Activated CD4-positive, CD25-positive, alpha-beta regulatory T cell treated with anti-CD3 and anti-CD28 coated beads, Interleukin-2, amount 50 U/mL, for 72 hours (primary cell): ENCODE results near the gene BBX.
"Not testable (repeated sequence)": the region's sequence is repeated elsewhere in the genome, so short reads cannot be mapped to it uniquely, and the experiment has no call there.

Source experiments
- DNase-seq: peaks from one replicate; pipeline ENCODE4 v3.0.0; 2021

Gene BBX

GRCh38 chr3:107810171-107811071 lies 287.7 kb downstream of the BBX start:
- no peak for DNase-seq

GRCh38 chr3:107813026-107813425 lies 290.3 kb downstream of the BBX start:
- no peak for DNase-seq

GRCh38 chr3:107816107-107816506 lies 293.3 kb downstream of the BBX start:
- DNase-seq: no peak

GRCh38 chr3:107817076-107817475 lies 294.3 kb downstream of the BBX start:
- no peak for DNase-seq

- no peak for DNase-seq
These were observed 295.3 kb downstream of the BBX start for GRCh38 chr3:107818025-107818424.

- DNase-seq: no peak
These were observed 296.9 kb downstream of the BBX start for GRCh38 chr3:107819656-107820055.

- no peak for DNase-seq
These were observed 299.5 kb downstream of the BBX start for GRCh38 chr3:107822308-107822707.

DNA sequence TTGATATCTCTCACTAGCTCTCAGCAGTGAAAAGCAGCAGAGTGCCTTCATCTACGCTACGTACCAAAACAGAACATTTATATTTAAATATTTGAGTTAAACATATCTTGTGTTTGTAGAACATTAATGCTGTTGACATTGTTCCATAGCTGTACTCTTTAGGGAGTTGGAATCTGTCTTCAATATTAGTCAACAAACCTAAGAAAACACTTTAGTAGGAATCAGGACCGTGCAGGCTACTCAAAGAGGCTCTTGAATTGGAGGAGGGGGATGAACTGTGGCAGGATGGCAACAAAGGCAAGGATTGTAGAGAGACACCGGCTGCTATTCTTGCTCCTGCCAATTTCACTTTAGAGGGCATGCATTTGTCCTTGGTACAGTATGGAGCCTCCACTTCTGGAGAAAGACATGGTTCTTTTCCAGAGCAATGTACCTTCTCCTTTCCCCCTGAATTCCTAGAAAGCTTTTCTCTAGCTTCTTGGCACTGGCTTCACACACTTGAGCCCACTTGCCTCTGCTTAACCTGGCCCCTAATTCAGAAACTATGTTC lies 302.1 kb downstream of the BBX start:
- no peak for DNase-seq

- DNase-seq: no peak
These were observed 302.8 kb downstream of the BBX start for GRCh38 chr3:107825556-107825955.

DNA sequence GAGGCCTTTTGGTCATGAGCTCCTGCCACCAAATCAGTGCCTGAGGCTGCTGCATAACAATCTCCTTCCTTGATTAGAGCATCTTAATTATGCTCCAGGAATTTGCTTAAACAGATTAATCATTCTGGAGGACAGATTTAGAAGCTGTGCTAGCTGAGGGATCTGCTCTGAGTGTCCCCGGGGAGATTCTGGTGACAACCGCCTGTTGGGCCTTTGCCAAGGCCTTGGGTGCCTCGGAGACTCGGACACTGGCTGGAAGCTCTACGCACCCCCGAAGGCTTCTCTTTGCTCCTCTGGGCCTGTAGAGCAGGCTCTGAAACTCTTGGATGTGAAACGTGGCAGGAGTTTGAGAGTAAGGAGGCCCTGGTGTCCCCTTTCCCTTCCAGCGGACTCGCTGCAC lies 304.0 kb downstream of the BBX start:
- DNase-seq: no peak

- no peak for DNase-seq
These were observed 306.4 kb downstream of the BBX start for GRCh38 chr3:107829185-107829584.

GRCh38 chr3:107831590-107831989 lies 308.8 kb downstream of the BBX start:
- DNase-seq: no peak

DNA sequence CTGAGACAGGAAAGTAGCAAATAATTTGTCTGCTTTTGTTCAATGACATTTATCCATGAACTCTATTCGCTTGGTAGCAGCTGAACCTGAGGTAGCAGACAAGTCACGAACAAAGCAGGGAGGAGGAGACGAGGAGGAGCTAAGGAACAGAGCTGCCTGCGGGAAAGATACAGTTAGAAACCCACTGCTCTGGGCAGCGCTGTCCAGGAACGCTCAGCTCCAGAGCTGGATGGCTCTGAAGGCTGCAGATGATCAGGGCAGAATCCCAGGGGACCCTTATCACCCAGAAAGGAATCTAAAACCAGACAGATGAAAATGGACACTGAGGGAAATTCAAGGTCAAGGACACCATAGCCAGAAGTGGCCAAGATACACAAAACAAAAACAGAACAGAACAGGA lies 310.3 kb downstream of the BBX start:
- DNase-seq: no peak

GRCh38 chr3:107833722-107834416 lies 311.1 kb downstream of the BBX start:
- no peak for DNase-seq

DNA sequence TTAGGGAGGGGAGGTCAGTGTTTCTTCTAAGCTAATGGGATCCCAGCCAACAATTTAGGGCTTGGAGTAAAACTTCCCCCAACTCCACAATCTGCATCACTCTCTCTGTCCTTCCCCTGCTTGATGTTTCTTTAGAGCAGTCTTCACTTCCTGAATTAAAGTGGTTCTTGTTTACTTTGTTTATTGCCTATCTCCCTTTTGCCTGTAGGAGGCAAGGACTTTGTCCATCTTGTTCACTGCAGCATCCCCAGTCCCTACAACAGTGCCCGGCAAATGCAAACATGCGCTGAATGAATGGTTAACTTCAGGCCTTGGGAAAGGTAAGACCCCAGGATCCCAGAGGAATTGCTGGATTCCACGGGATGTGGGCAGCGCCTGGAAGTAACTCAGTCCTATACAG lies 312.2 kb downstream of the BBX start:
- DNase-seq: not testable (repeated sequence)

DNA sequence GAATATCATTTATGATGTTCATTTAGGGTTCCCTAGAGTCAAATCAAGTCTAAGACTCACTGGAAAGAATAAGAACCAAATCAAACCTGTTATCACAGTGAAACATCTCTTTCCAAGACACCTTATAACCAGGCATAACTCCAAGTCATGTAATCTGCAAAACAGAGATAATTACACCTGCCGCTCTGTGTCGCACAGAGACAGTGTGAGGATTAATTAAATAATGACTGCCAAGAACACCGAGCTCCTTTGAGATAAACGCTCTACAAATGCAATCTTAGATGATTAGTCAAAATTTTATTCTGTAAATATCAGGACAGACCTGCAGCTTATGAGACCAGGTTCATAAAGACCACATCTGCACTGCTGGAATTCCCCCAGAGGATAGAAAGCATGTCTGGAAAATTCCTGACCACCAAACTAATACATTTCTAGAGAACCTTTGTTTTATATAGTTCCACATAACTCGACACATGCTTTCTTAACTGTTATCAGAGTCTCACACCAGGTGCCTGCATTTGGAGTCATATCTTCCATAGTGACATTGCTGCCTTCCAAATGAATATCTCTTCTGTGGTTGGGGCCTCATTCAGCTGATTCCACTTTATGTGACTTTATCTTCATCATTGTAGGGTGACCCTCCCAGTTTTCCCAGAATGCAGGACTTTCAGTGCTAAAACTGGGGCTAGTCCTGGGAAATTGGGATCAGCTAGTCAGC lies 315.3 kb downstream of the BBX start:
- no peak for DNase-seq

DNA sequence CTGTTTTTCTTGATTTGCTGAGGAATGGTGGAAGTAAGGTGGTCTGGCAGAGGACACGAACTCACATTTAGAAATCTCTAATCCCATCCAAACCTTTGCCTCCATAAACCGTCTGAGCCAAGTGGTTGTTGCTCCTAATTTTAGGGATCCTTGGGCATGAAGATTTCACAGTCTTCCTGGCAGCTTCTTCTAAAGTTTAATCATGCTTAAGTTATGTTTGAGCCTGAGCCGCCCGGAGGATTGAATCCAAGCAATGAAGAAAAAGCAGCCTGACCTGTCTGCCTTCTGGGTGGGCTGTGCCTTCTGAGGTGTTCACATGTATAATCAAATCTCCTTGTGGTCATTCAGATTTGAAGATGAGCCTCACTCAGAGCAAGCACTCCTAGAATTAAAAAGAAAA lies 319.1 kb downstream of the BBX start:
- DNase-seq: no peak

DNA sequence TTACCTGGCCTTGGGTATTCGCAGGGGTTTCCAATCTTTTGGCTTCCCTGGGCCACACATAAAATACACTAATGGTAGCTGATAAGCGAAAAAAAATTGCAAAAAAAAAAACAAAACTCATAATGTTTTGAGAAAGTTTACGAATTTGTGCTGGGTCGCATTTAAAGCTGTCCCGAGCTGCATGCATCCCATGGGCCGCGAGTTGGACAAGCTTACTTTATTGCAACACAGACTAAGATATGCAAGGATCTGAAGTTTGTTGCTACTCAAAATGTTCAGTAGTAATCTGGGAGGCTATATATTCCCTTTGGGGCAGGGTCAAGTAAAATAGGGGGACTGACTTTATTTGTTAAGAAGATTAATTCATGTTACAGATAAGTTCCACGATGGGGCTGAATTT lies 320.2 kb downstream of the BBX start:
- DNase-seq: no peak

DNA sequence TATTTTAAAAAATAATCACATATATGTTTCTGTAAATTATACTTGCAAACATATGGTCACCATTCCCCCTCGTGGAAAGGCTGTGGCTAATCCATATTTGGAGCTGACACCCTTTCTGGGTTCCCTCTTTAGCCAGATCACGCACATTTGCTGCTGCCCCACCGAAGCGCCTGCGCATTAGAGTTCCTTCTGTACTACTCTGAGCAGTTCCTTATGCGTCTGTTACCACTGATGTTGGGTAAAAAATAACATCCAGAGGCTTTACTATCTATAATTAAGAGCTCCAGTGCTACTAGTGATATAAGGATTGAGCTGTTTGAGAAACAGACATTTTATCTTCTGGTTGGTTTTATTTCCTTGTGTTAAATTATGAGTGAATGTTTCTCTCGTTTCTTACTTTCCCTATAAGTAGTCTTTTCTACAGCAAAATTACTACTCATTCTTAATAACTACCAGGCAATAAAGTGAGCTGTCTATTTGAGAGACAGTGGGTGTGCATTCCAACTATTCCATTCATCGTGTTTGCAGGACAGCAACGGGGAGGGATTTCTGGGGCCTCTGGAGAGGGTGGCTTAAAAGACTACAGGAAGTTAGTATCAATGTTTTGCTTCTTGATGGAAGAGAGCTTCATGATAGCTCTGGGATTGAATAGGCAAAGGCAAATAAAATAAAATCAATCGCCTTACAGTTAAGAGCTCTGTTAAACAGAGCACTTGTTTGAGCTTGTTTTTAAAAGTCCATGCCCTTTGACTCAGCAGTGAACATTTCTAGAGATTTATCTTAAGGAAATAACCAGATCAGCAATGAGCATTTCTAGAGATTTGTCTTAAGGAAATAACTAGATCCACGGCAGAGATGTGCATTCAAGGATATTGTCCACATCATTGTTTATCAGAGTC lies 322.9 kb downstream of the BBX start:
- DNase-seq: no peak

- peak; percentile 34 for DNase-seq
These were observed 323.6 kb downstream of the BBX start for GRCh38 chr3:107846279-107846852.

GRCh38 chr3:107847791-107848190 lies 325.0 kb downstream of the BBX start:
- no peak for DNase-seq

GRCh38 chr3:107848351-107848915 lies 325.7 kb downstream of the BBX start:
- DNase-seq: no peak
